ENCODE data around the gene DNAJB13. TPM values are rescaled to one million over a fixed set of nuclear protein-coding genes. Genes with fewer than 3 reads are reported as not detected.
"Not testable (repeated sequence)": the region's sequence is repeated elsewhere in the genome, so short reads cannot be mapped to it uniquely, and the experiment has no call there.

The DNAJB13 gene
- total and polyA plus RNA-seq, 12 donors = 0.14 to 0.65 (median 0.34) TPM; not detected in 4

GRCh38 chr11:73982990-73983740 lies 32.3 kb downstream of the DNAJB13 start:
- peak overlapping the region; percentile 47 to 70 (median 59) for H3K4me3 ChIP-seq
- H3K36me3 ChIP-seq (replicated peaks in 1 of 2) = peaks cover 0 to 6% of the 10 kb centered on the region in 2 donors
- intact Hi-C loops (cut with DNase I) = no loop called here
- DNase-seq = peak; percentile 92 to 97 (median 94)
- no peaks in the 10 kb centered on the region for H3K9me3 ChIP-seq (replicated peaks in 1 of 3)
- H3K27ac ChIP-seq = peak overlapping the region; percentile 80 to 91 (median 87)
- TF ChIP-seq CTCF (IDR thresholded peaks at IDR 0.05) = no peak
- peak; percentile 37 to 75 for TF ChIP-seq POLR2A (IDR thresholded peaks at IDR 0.05)
- H3K4me1 ChIP-seq (replicated peaks in 1 of 2) = peaks cover 9 to 11% of the 10 kb centered on the region in 2 donors
- 0 to 1% (median 0%) methylated on average over 20 to 56 of the region's 56 CpGs for WGBS, 4 donors
- H3K27me3 ChIP-seq = no peaks in the 10 kb centered on the region

- H3K27ac ChIP-seq = peak overlapping the region in 4 of 5 donors; percentile 82 to 91 (median 88)
- H3K36me3 ChIP-seq (replicated peaks in 1 of 2) = no peaks in the 10 kb centered on the region
- H3K4me1 ChIP-seq (replicated peaks in 1 of 2) = peaks cover 9 to 11% of the 10 kb centered on the region in 2 donors
- intact Hi-C loops (cut with DNase I) = no loop called here
- TF ChIP-seq POLR2A (IDR thresholded peaks at IDR 0.05) = no peak
- peak in 1 of 6 experiments; percentile 8 for TF ChIP-seq CTCF (IDR thresholded peaks at IDR 0.05)
- DNase-seq = no peak
- 54 to 60% (median 56%) methylated on average over 18 of the region's 18 CpGs for WGBS, 4 donors
- H3K4me3 ChIP-seq = peak overlapping the region in 1 of 4 donors; percentile 70
- H3K27me3 ChIP-seq = no peaks in the 10 kb centered on the region
- no peaks in the 10 kb centered on the region for H3K9me3 ChIP-seq (replicated peaks in 1 of 3)
These were observed 33.1 kb downstream of the DNAJB13 start for GRCh38 chr11:73983741-73984538.

GRCh38 chr11:73985661-73986060 lies 34.8 kb downstream of the DNAJB13 start:
- H3K9me3 ChIP-seq (replicated peaks in 1 of 3); DNase-seq; H3K4me3 ChIP-seq; H3K27ac ChIP-seq; H3K27me3 ChIP-seq; intact Hi-C loops (cut with DNase I); H3K36me3 ChIP-seq (replicated peaks in 1 of 2); H3K4me1 ChIP-seq (replicated peaks in 1 of 2): not testable (repeated sequence)
- 87 to 94% (median 92%) methylated on average over 4 of the region's 4 CpGs for WGBS, 4 donors

- DNase-seq = no peak
- TF ChIP-seq CTCF (IDR thresholded peaks at IDR 0.05) (no peak), POLR2A (IDR thresholded peaks at IDR 0.05) (no peak)
- intact Hi-C loops (cut with DNase I) = no loop called here
- Histone ChIP-seq H3K4me3 (no peak overlapping the region), H3K4me1 (replicated peaks in 1 of 2) (peaks cover 0 to 4% of the 10 kb centered on the region in 2 donors), H3K27me3 (no peaks in the 10 kb centered on the region), H3K9me3 (replicated peaks in 1 of 3) (no peaks in the 10 kb centered on the region), H3K27ac (no peak overlapping the region), H3K36me3 (replicated peaks in 1 of 2) (no peaks in the 10 kb centered on the region)
- WGBS, 4 donors = 70 to 88% (median 76%) methylated on average over 7 of the region's 7 CpGs
These were observed 37.4 kb downstream of the DNAJB13 start for GRCh38 chr11:73988227-73988626.

All from adrenal gland (tissue), 12 donors.